K562 (cell line): ENCODE data around the gene FIGLA.

Experiments used
- CBX3 ChIP-seq, 2 experiments: IDR thresholded peaks; 1 replicate in 1 of 2; 2 replicates in 1 of 2; pipeline ENCODE4 v1.6.1; 2012; ENCODE audit warnings: inconsistent platforms in 2 of 2, low read length in 2 of 2, borderline replicate concordance in 1 of 2, control low read depth in 1 of 2
- SMARCC2 ChIP-seq: fragments of 450-650 bp; IDR thresholded peaks from 2 replicates; pipeline ENCODE4 v1.6.1; 2017; ENCODE audit warnings: antibody characterized with exemption, moderate library complexity, mild to moderate bottlenecking, low read depth
- ZNF232 ChIP-seq: sonication (generic); formaldehyde crosslinking; IDR thresholded peaks from 2 replicates; pipeline ENCODE4 v1.8.0; 2022; ENCODE audit warnings: mild to moderate bottlenecking, missing genetic modification reagents
- ZNF76 ChIP-seq: fragments of 250-450 bp; sonication (Bioruptor Pico); IDR thresholded peaks from 2 replicates; pipeline ENCODE4 v1.4.0; 2020; ENCODE audit warnings: mild to moderate bottlenecking, moderate library complexity, borderline replicate concordance
- TF ChIP-seq, protein P1 (sequence below): IDR thresholded peaks from 3 replicates; pipeline ENCODE4 v1.6.1; 2011; ENCODE audit warnings: borderline replicate concordance, mild to moderate bottlenecking; ENCODE audit not compliant: insufficient read length, insufficient read depth
- TF ChIP-seq, protein P2 (sequence below), 3 experiments: IDR thresholded peaks in 2 of 3; conservative IDR thresholded peaks in 1 of 3; 2 replicates each; pipeline ENCODE4 v1.5.1; 2011 to 2012; ENCODE audit warnings: low read length in 3 of 3, mild to moderate bottlenecking in 3 of 3, control low read depth in 2 of 3, improper control_type of control experiment in 1 of 3, inconsistent platforms in 1 of 3, low read depth in 1 of 3, mixed read lengths in 1 of 3, moderate library complexity in 1 of 3; ENCODE audit not compliant: insufficient read depth in 2 of 3

DNA sequence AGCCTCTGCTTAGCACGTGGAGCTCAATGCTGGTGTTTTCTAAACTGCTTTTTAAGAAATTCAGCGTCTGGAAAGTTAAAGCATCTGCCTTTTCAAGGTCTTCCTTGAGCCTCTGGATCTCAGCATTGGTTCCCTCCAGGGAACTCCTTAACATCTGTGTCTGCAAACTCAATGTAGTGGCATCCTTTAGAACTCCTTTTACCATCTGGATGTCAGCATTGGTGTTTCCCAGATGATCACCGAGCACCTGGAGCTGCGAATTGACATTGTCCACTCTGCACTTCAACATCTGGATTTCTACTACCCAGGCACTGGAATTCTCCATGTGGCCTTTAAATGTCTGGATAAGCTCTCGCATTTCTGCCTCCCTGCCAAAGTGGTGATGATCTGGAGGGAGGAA, 26.3 kb upstream of the FIGLA start:
- TF ChIP-seq CBX3 (IDR thresholded peaks at IDR 0.05; ENCODE audit: borderline replicate concordance in 1 of 2, low read length in 2 of 2), result no peak
- TF ChIP-seq ZNF76, result no peak
- no peak for TF ChIP-seq ZNF232 (CRISPR knock-in tag)
- TF ChIP-seq, protein P1, sequence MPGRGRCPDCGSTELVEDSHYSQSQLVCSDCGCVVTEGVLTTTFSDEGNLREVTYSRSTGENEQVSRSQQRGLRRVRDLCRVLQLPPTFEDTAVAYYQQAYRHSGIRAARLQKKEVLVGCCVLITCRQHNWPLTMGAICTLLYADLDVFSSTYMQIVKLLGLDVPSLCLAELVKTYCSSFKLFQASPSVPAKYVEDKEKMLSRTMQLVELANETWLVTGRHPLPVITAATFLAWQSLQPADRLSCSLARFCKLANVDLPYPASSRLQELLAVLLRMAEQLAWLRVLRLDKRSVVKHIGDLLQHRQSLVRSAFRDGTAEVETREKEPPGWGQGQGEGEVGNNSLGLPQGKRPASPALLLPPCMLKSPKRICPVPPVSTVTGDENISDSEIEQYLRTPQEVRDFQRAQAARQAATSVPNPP, result no peak
- TF ChIP-seq, protein P2, sequence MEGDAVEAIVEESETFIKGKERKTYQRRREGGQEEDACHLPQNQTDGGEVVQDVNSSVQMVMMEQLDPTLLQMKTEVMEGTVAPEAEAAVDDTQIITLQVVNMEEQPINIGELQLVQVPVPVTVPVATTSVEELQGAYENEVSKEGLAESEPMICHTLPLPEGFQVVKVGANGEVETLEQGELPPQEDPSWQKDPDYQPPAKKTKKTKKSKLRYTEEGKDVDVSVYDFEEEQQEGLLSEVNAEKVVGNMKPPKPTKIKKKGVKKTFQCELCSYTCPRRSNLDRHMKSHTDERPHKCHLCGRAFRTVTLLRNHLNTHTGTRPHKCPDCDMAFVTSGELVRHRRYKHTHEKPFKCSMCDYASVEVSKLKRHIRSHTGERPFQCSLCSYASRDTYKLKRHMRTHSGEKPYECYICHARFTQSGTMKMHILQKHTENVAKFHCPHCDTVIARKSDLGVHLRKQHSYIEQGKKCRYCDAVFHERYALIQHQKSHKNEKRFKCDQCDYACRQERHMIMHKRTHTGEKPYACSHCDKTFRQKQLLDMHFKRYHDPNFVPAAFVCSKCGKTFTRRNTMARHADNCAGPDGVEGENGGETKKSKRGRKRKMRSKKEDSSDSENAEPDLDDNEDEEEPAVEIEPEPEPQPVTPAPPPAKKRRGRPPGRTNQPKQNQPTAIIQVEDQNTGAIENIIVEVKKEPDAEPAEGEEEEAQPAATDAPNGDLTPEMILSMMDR (IDR thresholded peaks at IDR 0.05 in 2 of 3, conservative IDR thresholded peaks at IDR 0.05 in 1 of 3; ENCODE audit: insufficient read depth in 2 of 3, low read depth in 1 of 3, low read length in 3 of 3), result no peak
- TF ChIP-seq SMARCC2, result no peak
